A673 (cell line): Measurements from ENCODE around the gene FREM1.

ENCODE experiments used
- EZH2 ChIP-seq: fragments of 200-600 bp; sonication (generic); IDR thresholded peaks from 2 replicates; pipeline ENCODE4 v1.6.1; 2017; ENCODE audit warnings: borderline replicate concordance, low read depth, mild to moderate bottlenecking, mixed read lengths, antibody characterized with exemption, low read length; ENCODE audit not compliant: poor library complexity, severe bottlenecking
- TF ChIP-seq, protein P1 (sequence below): fragments of 300-800, 200-600 bp; sonication (generic); conservative IDR thresholded peaks from 2 replicates; pipeline ENCODE4 v1.5.1; 2017; ENCODE audit warnings: low read depth, mild to moderate bottlenecking, antibody characterized with exemption, low read length, moderate library complexity, mixed read lengths

DNA sequence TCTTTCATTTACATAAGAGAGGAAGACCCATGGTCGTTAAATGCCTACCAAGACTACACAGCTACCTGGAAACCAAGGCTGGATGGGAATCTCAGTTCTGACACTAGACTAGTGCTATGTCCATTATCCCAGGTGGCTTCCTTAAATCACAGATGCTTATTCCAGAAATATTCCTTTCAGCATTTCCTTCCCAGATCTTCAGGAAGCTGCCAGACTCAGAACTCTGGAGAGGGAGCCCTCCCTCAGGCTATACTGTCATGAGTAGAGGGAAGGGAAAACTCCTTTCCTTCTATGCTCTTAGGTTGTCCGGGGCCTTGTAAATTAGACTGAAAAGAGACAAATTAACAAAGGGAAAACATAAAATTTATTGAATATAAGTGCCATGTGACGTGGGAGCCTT is 20.8 kb downstream of the FREM1 start:
- TF ChIP-seq, protein P1, sequence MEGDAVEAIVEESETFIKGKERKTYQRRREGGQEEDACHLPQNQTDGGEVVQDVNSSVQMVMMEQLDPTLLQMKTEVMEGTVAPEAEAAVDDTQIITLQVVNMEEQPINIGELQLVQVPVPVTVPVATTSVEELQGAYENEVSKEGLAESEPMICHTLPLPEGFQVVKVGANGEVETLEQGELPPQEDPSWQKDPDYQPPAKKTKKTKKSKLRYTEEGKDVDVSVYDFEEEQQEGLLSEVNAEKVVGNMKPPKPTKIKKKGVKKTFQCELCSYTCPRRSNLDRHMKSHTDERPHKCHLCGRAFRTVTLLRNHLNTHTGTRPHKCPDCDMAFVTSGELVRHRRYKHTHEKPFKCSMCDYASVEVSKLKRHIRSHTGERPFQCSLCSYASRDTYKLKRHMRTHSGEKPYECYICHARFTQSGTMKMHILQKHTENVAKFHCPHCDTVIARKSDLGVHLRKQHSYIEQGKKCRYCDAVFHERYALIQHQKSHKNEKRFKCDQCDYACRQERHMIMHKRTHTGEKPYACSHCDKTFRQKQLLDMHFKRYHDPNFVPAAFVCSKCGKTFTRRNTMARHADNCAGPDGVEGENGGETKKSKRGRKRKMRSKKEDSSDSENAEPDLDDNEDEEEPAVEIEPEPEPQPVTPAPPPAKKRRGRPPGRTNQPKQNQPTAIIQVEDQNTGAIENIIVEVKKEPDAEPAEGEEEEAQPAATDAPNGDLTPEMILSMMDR: no peak
- TF ChIP-seq EZH2: no peak
